SK-N-SH treated with all-trans-retinoic acid at 6 μM for 48 hours (cell line): ENCODE data around the gene MTCL1.

Experiments used
- ATAC-seq: fragments of 200-7000 bp; cut with Tn5 transposase; 3 replicates; pipeline ENCODE4 v1.9.1; 2020; ENCODE audit warnings: mild to moderate bottlenecking, moderate library complexity
- ARNTL ChIP-seq: fragments of 450-650 bp; formaldehyde crosslinking; IDR thresholded peaks from 2 replicates; pipeline ENCODE4 v1.5.0; 2020; ENCODE audit warnings: low read depth, mild to moderate bottlenecking, moderate library complexity, borderline replicate concordance
- BACH2 ChIP-seq: fragments of 250-450 bp; sonication (Bioruptor Pico); IDR thresholded peaks from 2 replicates; pipeline ENCODE4 v1.9.0; 2021; ENCODE audit warnings: mild to moderate bottlenecking, borderline replicate concordance
- CSDC2 ChIP-seq: fragments of 250-450 bp; sonication (Bioruptor Pico); IDR thresholded peaks from 2 replicates; pipeline ENCODE4 v1.5.0; 2020; ENCODE audit warnings: mild to moderate bottlenecking, moderate library complexity
- ESRRG ChIP-seq: fragments of 250-450 bp; sonication (Bioruptor Pico); IDR thresholded peaks from 2 replicates; pipeline ENCODE4 v1.6.1; 2021; ENCODE audit warnings: mild to moderate bottlenecking
- GLIS3 ChIP-seq: fragments of 250-450 bp; sonication (Bioruptor Pico); IDR thresholded peaks from 2 replicates; pipeline ENCODE4 v1.5.0; 2020; ENCODE audit warnings: mild to moderate bottlenecking, moderate library complexity
- ISL1 ChIP-seq: fragments of 250-450 bp; sonication (Bioruptor Pico); IDR thresholded peaks from 2 replicates; pipeline ENCODE4 v2.1.2; 2022; ENCODE audit warnings: mild to moderate bottlenecking, moderate library complexity
- PPARA ChIP-seq: fragments of 250-450 bp; sonication (Bioruptor Pico); IDR thresholded peaks from 2 replicates; pipeline ENCODE4 v1.5.0; 2020; ENCODE audit warnings: mild to moderate bottlenecking, borderline replicate concordance
- SNAI2 ChIP-seq: fragments of 250-450 bp; sonication (Bioruptor Pico); IDR thresholded peaks from 2 replicates; pipeline ENCODE4 v1.5.0; 2020; ENCODE audit warnings: mild to moderate bottlenecking, moderate library complexity
- TCF4 ChIP-seq: fragments of 250-450 bp; sonication (Bioruptor Pico); IDR thresholded peaks from 2 replicates; pipeline ENCODE4 v1.8.0; 2021; ENCODE audit warnings: mild to moderate bottlenecking, moderate library complexity, borderline replicate concordance
- TOX ChIP-seq: fragments of 250-450 bp; sonication (Bioruptor Pico); IDR thresholded peaks from 2 replicates; pipeline ENCODE4 v1.8.0; 2021; ENCODE audit warnings: mild to moderate bottlenecking, moderate library complexity, borderline replicate concordance
- ZC3H10 ChIP-seq: fragments of 250-450 bp; sonication (Bioruptor Pico); IDR thresholded peaks from 2 replicates; pipeline ENCODE4 v1.5.1; 2021; ENCODE audit warnings: mild to moderate bottlenecking, moderate library complexity
- ZFP3 ChIP-seq: fragments of 250-450 bp; sonication (Bioruptor Pico); IDR thresholded peaks from 2 replicates; pipeline ENCODE4 v1.5.0; 2020; ENCODE audit warnings: mild to moderate bottlenecking, moderate library complexity
- ZFP30 ChIP-seq: fragments of 450-650 bp; formaldehyde crosslinking; IDR thresholded peaks from 2 replicates; pipeline ENCODE4 v1.5.0; 2022; ENCODE audit warnings: mild to moderate bottlenecking, moderate library complexity
- ZNF70 ChIP-seq: fragments of 450-650 bp; formaldehyde crosslinking; IDR thresholded peaks from 2 replicates; pipeline ENCODE4 v1.5.0; 2020; ENCODE audit warnings: mild to moderate bottlenecking, moderate library complexity
- ZNF8 ChIP-seq: fragments of 450-650 bp; formaldehyde crosslinking; IDR thresholded peaks from 2 replicates; pipeline ENCODE4 v1.5.0; 2020; ENCODE audit warnings: mild to moderate bottlenecking, moderate library complexity
- TF ChIP-seq, protein P1 (sequence below): fragments of 250-450 bp; sonication (Bioruptor Pico); IDR thresholded peaks from 2 replicates; pipeline ENCODE4 v1.5.1; 2021; ENCODE audit warnings: mild to moderate bottlenecking, moderate library complexity
- TF ChIP-seq, protein P2 (sequence below): fragments of 250-450 bp; sonication (Bioruptor Pico); IDR thresholded peaks from 2 replicates; pipeline ENCODE4 v1.5.0; 2020; ENCODE audit warnings: mild to moderate bottlenecking, moderate library complexity
- TF ChIP-seq, protein P3 (sequence below): fragments of 250-450 bp; sonication (Bioruptor Pico); IDR thresholded peaks from 2 replicates; pipeline ENCODE4 v1.5.1; 2020; ENCODE audit warnings: low read depth, mild to moderate bottlenecking, moderate library complexity
- TF ChIP-seq, protein P4 (sequence below): fragments of 250-450 bp; sonication (Bioruptor Pico); IDR thresholded peaks from 2 replicates; pipeline ENCODE4 v1.8.0; 2020; ENCODE audit warnings: mild to moderate bottlenecking, moderate library complexity, borderline replicate concordance

The MTCL1 gene

DNA sequence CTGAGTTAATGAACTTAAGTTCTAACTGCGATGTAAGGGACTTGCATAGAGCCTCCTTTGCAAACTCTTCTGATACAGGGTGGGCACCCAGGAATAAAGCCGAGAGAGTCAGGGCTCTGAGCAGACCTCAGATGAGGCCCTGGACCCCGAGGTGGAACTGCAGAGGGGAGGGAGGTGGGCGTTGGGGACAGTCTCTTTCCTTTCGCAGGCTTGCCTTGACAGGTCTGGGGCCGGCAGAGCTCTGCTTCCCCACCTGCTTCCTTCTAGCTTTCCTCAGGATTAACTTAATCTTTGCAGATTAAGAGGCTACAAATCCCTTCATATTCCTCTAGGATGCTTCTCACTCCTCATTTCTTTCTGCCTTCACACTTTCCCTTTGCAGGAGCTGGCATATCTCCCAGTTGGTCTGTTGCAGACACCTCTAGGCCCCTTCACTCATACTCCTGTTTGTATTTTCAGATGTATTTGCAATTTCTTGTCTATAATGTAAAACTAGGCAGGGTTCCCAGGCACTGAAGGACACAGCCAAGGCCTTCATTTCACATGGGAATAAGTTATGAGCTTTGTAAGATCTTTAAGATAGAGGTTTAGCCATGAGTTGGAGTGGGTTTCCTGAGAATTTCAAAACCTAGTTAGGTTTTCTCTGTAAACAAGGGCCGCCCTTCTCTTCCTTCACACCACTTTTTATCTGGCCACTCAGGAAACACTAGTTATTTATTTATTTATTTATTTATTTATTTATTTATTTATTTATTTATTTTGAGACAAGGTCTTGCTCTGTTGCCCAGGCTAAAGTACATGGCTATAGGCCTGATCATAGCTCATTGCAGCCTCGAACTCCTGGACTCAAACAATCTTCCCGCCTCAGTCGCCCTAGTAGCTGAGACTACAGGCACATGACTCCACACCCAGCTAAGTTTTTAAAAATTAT is 70.9 kb downstream of the MTCL1 start (continued):
- TF ChIP-seq, protein P1, sequence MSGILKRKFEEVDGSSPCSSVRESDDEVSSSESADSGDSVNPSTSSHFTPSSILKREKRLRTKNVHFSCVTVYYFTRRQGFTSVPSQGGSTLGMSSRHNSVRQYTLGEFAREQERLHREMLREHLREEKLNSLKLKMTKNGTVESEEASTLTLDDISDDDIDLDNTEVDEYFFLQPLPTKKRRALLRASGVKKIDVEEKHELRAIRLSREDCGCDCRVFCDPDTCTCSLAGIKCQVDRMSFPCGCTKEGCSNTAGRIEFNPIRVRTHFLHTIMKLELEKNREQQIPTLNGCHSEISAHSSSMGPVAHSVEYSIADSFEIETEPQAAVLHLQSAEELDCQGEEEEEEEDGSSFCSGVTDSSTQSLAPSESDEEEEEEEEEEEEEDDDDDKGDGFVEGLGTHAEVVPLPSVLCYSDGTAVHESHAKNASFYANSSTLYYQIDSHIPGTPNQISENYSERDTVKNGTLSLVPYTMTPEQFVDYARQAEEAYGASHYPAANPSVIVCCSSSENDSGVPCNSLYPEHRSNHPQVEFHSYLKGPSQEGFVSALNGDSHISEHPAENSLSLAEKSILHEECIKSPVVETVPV: no peak
- TF ChIP-seq ESRRG (CRISPR knock-in tag) (no peak), ZNF8 (no peak), GLIS3 (CRISPR knock-in tag) (no peak)
- TF ChIP-seq, all 23 proteins: peak for 0

DNA sequence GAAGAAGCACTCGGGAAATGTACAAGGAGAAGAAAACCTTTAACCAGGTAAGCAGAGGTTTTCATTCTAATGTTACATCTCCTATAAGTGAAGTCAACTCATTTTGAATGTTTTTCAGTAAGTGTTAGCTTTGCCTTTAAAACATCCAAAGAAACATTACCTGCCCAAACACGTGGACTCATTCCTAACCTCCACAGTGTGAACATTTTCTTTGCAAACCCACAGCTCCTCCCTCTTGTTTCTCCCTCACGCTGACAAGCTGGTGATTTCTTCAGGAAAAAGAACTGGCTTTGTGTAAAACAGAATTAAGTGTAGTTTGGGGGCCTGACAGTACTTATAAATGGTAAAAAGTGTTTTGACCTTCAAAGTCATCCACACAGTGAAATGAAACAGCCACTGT is 72.5 kb downstream of the MTCL1 start:
- no peak for ATAC-seq
- TF ChIP-seq, protein P2, sequence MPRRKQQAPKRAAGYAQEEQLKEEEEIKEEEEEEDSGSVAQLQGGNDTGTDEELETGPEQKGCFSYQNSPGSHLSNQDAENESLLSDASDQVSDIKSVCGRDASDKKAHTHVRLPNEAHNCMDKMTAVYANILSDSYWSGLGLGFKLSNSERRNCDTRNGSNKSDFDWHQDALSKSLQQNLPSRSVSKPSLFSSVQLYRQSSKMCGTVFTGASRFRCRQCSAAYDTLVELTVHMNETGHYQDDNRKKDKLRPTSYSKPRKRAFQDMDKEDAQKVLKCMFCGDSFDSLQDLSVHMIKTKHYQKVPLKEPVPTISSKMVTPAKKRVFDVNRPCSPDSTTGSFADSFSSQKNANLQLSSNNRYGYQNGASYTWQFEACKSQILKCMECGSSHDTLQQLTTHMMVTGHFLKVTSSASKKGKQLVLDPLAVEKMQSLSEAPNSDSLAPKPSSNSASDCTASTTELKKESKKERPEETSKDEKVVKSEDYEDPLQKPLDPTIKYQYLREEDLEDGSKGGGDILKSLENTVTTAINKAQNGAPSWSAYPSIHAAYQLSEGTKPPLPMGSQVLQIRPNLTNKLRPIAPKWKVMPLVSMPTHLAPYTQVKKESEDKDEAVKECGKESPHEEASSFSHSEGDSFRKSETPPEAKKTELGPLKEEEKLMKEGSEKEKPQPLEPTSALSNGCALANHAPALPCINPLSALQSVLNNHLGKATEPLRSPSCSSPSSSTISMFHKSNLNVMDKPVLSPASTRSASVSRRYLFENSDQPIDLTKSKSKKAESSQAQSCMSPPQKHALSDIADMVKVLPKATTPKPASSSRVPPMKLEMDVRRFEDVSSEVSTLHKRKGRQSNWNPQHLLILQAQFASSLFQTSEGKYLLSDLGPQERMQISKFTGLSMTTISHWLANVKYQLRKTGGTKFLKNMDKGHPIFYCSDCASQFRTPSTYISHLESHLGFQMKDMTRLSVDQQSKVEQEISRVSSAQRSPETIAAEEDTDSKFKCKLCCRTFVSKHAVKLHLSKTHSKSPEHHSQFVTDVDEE: no peak
- TF ChIP-seq, protein P3, sequence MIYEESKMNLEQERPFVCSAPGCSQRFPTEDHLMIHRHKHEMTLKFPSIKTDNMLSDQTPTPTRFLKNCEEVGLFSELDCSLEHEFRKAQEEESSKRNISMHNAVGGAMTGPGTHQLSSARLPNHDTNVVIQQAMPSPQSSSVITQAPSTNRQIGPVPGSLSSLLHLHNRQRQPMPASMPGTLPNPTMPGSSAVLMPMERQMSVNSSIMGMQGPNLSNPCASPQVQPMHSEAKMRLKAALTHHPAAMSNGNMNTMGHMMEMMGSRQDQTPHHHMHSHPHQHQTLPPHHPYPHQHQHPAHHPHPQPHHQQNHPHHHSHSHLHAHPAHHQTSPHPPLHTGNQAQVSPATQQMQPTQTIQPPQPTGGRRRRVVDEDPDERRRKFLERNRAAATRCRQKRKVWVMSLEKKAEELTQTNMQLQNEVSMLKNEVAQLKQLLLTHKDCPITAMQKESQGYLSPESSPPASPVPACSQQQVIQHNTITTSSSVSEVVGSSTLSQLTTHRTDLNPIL (CRISPR knock-in tag): no peak
- TF ChIP-seq ESRRG (CRISPR knock-in tag): no peak
- TF ChIP-seq PPARA (CRISPR knock-in tag): no peak
- TF ChIP-seq ISL1 (CRISPR knock-in tag): no peak
- TF ChIP-seq ZFP30 (CRISPR knock-in tag): no peak
- no peak for TF ChIP-seq CSDC2
- no peak for TF ChIP-seq TOX
- TF ChIP-seq SNAI2 (CRISPR knock-in tag): no peak
- no peak for TF ChIP-seq ZFP3 (CRISPR knock-in tag)
- no peak for TF ChIP-seq ZC3H10 (CRISPR knock-in tag)
- no peak for TF ChIP-seq ZNF70
- TF ChIP-seq ARNTL: no peak
- TF ChIP-seq BACH2 (CRISPR knock-in tag): no peak
- TF ChIP-seq, protein P1: no peak
- TF ChIP-seq, protein P4, sequence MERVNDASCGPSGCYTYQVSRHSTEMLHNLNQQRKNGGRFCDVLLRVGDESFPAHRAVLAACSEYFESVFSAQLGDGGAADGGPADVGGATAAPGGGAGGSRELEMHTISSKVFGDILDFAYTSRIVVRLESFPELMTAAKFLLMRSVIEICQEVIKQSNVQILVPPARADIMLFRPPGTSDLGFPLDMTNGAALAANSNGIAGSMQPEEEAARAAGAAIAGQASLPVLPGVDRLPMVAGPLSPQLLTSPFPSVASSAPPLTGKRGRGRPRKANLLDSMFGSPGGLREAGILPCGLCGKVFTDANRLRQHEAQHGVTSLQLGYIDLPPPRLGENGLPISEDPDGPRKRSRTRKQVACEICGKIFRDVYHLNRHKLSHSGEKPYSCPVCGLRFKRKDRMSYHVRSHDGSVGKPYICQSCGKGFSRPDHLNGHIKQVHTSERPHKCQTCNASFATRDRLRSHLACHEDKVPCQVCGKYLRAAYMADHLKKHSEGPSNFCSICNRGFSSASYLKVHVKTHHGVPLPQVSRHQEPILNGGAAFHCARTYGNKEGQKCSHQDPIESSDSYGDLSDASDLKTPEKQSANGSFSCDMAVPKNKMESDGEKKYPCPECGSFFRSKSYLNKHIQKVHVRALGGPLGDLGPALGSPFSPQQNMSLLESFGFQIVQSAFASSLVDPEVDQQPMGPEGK (CRISPR knock-in tag): no peak

DNA sequence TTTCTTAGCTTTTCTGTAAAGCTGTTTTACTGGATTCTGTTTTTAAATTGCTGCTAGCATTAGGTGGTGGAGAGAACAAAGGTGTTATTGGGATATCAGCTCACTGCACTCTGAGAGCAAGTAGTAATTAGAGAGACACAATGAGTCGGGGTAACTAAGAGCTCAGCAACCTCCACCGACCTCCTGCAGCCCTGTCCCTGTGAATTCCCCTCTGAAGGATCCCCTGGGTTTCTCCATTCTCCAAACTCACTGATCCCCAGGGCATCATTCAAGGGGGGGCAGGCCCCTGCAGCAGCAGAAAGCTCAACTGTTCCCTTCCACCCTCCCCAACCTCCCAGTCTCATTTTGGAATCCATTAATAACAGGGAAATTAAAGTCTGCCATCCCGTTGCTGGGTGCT is 73.0 kb downstream of the MTCL1 start:
- ATAC-seq: no peak
- no peak for TF ChIP-seq ZNF70
- TF ChIP-seq PPARA (CRISPR knock-in tag): no peak
- TF ChIP-seq, protein P4 (CRISPR knock-in tag): no peak
- TF ChIP-seq, protein P1: no peak
- no peak for TF ChIP-seq TCF4
- TF ChIP-seq, all 23 proteins: peak for 0
